ENCODE results near the gene TRMT61A.

TRMT61A gene

DNA sequence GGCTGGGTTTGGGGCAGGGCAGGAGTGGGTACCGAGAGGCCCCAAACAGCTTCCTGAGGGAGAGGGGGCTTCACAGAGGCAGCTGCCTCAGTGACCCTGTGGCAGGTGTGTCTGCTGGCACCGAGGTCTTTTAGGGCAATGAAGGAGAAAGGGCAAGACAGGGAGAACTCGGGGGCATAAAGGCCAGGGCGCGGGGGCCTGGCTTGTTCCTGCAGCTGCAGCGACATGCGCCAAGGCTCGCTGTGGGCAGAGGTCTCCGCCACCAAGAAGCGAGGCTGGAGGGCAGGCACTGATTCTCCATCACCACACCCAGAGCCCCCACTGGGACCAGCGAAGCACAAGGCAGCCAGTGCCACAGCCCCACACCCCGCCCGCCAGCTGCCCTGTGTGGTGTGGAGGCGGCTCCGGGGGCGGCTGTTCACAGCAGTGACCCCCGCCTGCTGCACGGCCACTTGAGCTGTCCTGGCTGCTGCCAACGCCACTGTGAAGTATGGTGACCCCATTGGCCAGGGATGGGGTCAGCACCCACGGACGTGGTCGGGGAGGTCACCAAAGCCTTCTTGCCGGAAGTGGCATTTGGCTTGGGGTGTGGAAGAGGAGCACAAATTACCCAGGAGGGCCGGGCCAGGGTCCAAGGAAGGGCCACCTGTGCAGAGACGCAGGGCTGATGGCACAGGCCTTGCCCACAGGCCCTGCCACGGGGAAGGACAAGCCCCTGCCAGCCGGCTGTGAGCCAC lies 17.1 kb downstream of the TRMT61A start:
- no peak for DNase-seq (ENCODE audit: extremely low read depth in 1 of 2, low read depth in 1 of 2)

DNA sequence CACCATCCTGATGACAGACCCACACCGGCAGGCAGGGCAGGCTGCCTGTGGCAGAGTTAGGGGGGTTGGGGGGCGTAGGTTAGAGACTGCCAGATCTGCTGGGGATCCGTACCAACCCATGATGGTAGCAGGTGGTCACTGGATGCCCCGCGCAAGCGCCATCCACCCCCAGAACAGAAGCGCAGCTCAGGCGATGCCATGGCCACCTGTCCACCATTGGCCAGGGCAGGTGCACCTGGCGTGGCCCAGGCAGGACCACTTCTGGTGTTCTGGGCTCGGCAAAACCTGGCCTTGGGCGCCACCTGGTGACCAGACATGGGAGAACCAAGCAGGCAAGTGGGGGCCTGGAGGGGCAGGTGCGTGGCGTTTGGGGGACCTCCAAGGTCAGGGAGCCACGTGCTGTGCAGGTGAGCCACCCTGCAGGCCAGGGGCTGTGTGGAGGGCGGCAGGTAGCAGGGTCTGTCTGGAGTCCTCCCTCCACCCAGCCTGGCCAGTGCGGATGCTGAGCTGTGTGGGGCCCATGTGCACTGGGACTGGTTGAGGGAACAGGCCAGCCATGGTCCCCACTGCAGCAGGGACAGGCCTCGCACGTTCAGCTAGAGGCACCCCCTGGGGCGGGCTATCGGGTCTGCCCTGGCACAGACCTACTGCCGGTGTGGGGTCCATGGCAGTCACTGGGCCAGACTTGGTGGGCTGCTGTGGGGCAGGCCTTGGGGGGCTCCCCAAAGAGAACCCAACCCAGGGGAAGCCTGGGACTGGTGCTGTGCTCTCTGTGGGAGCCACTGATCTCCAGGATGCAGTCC lies 17.9 kb downstream of the TRMT61A start:
- DNase-seq (ENCODE audit: extremely low read depth in 1 of 2, low read depth in 1 of 2): peak; percentile 38 to 66

DNA sequence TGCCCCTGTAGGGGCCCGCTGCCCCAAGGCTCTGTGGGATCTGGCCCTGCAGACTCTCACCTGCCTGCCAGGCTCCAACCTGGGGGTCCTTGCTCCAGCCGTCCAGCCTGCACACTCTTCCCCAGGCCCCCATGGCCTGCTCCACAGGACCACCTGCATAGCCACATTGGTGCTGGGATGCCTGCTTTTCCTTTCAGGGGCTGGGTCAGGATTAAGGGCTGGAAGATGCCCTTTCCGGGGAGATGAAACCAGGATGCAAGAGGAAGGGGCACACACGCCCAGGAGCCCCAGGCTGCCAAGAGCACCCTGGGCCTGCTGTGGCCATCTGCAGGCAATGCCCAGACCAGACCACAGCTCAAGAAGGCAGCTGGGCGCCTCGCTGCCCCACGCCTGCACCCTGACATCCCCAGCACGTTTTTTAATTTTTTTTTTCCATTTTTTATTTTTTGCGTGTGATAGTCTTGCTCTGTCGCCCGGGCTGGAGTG lies 18.5 kb downstream of the TRMT61A start:
- DNase-seq (ENCODE audit: extremely low read depth in 1 of 2, low read depth in 1 of 2): no peak

DNA sequence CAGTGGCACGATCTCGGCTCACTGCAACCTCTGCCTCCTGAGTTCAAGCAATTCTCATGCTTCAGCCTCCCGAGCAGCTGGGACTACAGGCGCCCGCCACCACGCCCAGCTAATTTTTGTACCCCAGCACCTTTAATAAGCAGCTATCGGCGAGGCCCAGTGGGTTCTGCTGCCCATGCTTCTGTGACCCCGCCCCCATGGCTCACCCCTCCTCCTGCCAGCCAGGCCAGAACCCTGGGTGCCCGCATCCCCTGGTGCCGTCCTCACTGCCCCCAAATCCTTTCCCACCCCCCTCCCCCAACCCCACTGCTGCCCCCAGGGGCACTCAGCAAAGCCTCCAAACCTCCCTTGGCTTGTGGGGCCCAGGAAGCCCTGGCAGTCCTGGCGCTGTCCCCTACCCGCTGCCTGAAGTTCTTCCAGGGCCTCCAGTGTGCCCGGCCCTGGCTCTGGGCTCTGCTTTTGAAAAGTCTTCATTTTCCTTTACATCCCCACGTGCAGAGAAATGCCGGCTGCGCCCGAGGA lies 19.0 kb downstream of the TRMT61A start:
- no peak for DNase-seq (ENCODE audit: extremely low read depth in 1 of 2, low read depth in 1 of 2)

DNA sequence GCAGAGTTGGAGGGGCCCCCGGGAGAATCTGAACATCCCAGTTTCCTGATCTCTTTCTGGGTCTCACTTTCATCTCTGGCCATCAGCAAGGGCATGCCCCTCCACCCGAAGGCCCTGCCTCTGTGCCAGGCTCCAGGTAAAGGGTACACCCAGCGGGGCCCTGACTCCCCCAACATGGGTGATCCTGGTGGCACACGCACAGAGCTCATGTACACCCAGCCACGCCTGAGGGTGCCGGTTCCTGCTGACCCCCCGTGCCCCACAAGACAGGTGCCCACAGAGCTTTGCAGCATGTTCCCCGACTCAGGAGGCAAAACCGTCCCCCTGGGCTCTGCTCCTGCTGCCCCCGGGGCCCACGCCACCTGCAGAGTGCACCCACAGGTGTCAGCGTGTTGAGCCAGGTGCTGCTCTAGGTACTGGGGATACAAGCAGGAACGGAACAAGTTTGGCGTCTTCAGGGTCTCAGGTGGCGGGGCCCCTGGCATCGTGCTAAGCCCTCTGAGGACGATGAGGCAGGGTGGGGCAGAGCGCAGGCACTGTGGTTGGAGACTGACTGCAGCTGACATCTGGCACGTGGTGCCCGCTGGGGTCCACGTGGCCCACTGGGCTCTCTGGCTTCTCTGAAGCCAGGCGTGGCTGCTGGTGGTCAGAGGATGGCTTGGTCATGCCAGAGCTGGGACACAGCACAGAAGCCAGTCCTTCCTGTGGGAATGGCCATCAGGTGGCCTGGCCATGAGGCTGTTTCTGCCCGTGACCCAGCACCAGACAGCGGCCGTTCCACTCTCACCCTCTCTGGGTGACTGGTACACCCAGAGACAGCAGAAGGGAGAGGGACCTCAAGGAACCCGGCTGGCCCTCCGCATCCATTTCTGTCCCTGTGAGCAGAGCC lies 19.7 kb downstream of the TRMT61A start:
- DNase-seq (ENCODE audit: extremely low read depth in 1 of 2, low read depth in 1 of 2): no peak

- no peak for DNase-seq (ENCODE audit: extremely low read depth in 1 of 2, low read depth in 1 of 2)
These were observed 20.6 kb downstream of the TRMT61A start for GRCh38 chr14:103549361-103550311.

- DNase-seq (ENCODE audit: extremely low read depth in 1 of 2, low read depth in 1 of 2): no peak
These were observed 21.7 kb downstream of the TRMT61A start for GRCh38 chr14:103550451-103551337.

- DNase-seq (ENCODE audit: extremely low read depth in 1 of 2, low read depth in 1 of 2): no peak
These were observed 22.4 kb downstream of the TRMT61A start for GRCh38 chr14:103551338-103551762.

- DNase-seq (ENCODE audit: extremely low read depth in 1 of 2, low read depth in 1 of 2): no peak
These were observed 23.2 kb downstream of the TRMT61A start for GRCh38 chr14:103552011-103552845.

GRCh38 chr14:103552846-103553210 lies 23.8 kb downstream of the TRMT61A start:
- DNase-seq (ENCODE audit: extremely low read depth in 1 of 2, low read depth in 1 of 2): no peak

DNA sequence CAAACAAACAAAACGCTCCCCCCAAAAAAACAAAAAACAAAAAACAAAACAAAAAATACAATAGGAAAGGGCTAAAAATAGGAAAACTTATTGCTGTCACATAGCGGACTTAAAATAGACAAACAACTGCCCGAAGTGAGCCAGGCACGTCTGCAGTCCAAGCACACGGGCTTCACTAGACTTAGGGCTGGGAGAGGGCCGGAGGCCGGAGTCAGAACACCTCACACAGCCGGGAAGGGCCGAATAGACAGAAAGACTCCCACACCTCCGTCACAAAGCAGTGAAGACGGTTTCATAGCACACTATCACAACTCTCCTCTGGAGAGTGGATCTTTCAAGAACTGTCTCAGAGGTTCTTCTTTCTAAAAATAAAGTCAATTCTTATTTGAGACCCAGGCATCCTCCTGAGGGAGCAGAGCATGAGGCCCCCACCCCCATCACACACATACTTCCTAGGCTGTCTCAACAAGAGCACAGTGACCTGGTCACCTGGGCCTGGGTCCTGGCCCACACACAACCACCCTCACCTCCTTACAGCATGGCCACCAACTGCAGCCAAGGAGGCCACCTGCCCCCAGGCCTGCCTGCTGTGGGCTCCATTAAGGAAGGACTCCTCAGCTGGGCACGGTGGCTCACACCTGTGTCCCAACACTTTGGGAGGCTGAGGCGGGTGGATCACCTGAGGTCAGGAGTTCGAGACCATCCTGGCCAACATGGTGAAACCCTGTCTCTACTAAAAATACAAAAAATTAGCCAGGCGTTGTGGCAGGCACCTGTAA lies 26.8 kb downstream of the TRMT61A start:
- no peak for DNase-seq (ENCODE audit: extremely low read depth in 1 of 2, low read depth in 1 of 2)

- no peak for DNase-seq (ENCODE audit: extremely low read depth in 1 of 2, low read depth in 1 of 2)
These were observed 28.2 kb downstream of the TRMT61A start for GRCh38 chr14:103556946-103557758.

DNA sequence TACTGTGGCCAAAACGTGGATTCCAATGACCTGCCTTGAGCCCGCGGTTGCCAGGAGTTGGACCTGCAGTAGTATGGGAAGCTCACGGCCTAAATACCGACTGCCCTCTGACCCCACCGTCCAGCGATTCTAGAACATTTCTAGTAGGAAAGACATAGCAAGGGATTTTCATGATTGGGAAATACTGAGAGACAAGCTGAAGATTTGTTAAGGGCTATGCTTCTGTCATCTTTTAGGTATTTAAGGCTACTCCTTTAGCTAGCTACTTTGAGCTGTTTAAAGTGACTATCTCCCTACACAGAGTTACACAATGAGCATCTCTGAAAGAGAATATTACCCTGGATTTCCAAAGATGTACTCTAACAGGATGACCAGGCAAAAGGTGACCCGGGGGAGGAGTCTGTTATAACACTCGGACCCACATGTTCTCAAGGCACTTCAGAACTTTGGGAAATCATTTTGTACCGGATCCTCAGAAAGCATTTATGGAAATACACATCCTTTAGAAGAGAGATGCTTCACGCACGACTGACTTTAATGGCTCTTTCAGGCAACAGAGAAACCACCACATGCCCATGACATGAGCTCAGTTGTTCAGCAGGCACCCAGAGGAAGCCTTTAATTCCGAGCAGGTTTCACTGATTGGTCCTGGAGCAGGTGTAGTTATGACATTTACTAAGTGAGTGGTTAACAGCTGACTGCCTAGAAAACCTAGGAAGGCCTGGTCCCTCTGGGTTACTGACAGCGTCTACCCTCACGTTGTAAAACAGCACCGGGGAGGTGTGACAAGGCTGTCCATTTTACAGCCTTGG lies 29.3 kb downstream of the TRMT61A start:
- DNase-seq (ENCODE audit: extremely low read depth in 1 of 2, low read depth in 1 of 2): no peak

GRCh38 chr14:103559766-103560165 lies 30.8 kb downstream of the TRMT61A start:
- DNase-seq (ENCODE audit: extremely low read depth in 1 of 2, low read depth in 1 of 2): no peak

DNA sequence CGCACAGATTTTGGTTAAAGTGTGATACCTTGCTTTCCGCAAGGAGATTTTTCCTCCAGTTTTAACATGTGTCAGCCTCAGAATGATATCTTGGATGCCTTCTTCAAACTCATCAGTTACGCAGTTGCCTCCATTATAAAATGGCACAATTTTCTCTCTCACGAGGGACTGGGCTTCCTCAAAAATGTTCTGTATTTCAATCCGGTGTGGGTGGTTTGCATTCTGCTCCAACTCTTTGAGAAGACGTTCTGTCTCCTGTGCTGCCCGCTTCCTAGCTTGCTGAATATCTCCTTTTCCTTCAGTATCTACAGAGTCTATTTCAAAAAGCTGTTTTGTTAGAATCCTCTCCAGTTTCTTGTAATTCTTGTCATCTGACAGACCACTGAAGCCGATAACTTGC lies 31.7 kb downstream of the TRMT61A start:
- no peak for DNase-seq (ENCODE audit: extremely low read depth in 1 of 2, low read depth in 1 of 2)

Data from activated CD8-positive, alpha-beta memory T cell treated with anti-CD3 and anti-CD28 coated beads for 1 hour (primary cell).